Adrenal gland (tissue), 12 donors: Measurements from ENCODE around the gene EFNA1. TPM values are rescaled to one million over a fixed set of nuclear protein-coding genes. Genes with fewer than 3 reads are reported as not detected.

Experiments used
- DNase-seq, 7 donors: peaks; one replicate each; pipeline ENCODE4 v3.0.0-alpha.2; 2019 to 2020
- H3K27ac ChIP-seq, 5 donors: fragments of 200-600 bp; sonication (generic) in 4 of 5; 1 replicate in 3 of 5; 2 replicates in 2 of 5; pipeline versions ENCODE4 v1.5.1 to v1.8.0; 2016 to 2020; ENCODE audit warnings: mild to moderate bottlenecking in 1 of 5
- H3K27me3 ChIP-seq: fragments of 200-600 bp; 2 replicates; pipeline ENCODE4 v1.8.0; 2021
- H3K36me3 ChIP-seq, 2 donors: fragments of 200-600 bp; replicated peaks in 1 of 2; 1 replicate in 1 of 2; 2 replicates in 1 of 2; pipeline versions ENCODE4 v1.5.1 to v1.8.0; 2018 to 2022
- H3K4me1 ChIP-seq, 2 donors: fragments of 200-600 bp; replicated peaks in 1 of 2; 1 replicate in 1 of 2; 2 replicates in 1 of 2; pipeline versions ENCODE4 v1.5.1 to v1.8.0; 2018 to 2021
- H3K4me3 ChIP-seq, 4 donors: fragments of 200-600 bp; sonication (generic) in 3 of 4; one replicate each; pipeline ENCODE4 v1.5.1; 2016 to 2018
- H3K9me3 ChIP-seq, 3 donors: fragments of 200-600 bp; sonication (generic) in 1 of 3; replicated peaks in 1 of 3; 1 replicate in 2 of 3; 2 replicates in 1 of 3; pipeline versions ENCODE4 v1.5.1 to v1.8.0; 2016 to 2021
- CTCF ChIP-seq, 6 experiments: fragments of 450-650 bp in 4 of 6; fragments of 200-600 bp in 2 of 6; sonication (generic) in 1 of 6; IDR thresholded peaks; 1 replicate in 5 of 6; 2 replicates in 1 of 6; pipeline versions ENCODE4 v1.5.1 to v1.8.0; 2016 to 2021; ENCODE audit warnings: antibody characterized with exemption in 6 of 6, mild to moderate bottlenecking in 2 of 6, moderate library complexity in 1 of 6
- POLR2A ChIP-seq, 2 donors: fragments of 450-650 bp; IDR thresholded peaks; one replicate each; pipeline ENCODE4 v1.6.1; 2017; ENCODE audit warnings: antibody characterized with exemption in 2 of 2, mild to moderate bottlenecking in 2 of 2, moderate library complexity in 1 of 2
- WGBS, 4 donors: extraction: QIAGEN DNeasy Blood & Tissue Kit in 2 of 4; methylation state at CpG; one replicate each; pipeline versions ENCODE4 v1.1.5 to v1.1.7; 2013 to 2017; 5-methylcytosine and 5-hydroxymethylcytosine counted together
- intact Hi-C, 2 donors: fragments of 100-400 bp; cut with DNase I; formaldehyde crosslinking; loops; one replicate each; pipeline versions ENCODE4 v1.14.1 to v1.15.0; 2022 to 2023
- polyA plus RNA-seq, 3 donors: library from polyadenylated mRNA; stranded (reverse); fragments of 200-250 nt in 2 of 3; fragments of 350-450 nt in 1 of 3; fragmentation: Illumina TruSeq in 1 of 3; extraction: RNeasy Lipid Tissue Mini Kit (QIAGEN cat#74804) in 1 of 3; gene quantifications; one replicate each; pipeline ENCODE4 v1.2.3, GENCODE V29; 2013 to 2014
- total RNA-seq, 9 donors: library from RNA; depleted of rRNA in 4 of 9; stranded (reverse); fragments of >200 nt in 4 of 9; fragments of 120-200 nt in 1 of 9; fragmentation: NEBNext Ultra II Directional in 1 of 9; extraction: Animal tissue kit (Norgen Biotek cat#: 25700) in 1 of 9; gene quantifications; one replicate each; pipeline versions ENCODE4 v1.1.0 to v1.2.4, GENCODE V29; 2013 to 2023
- donor health status: healthy with polysubstance abuse.
- donor health status: Bipolar disorder and iron deficiency.
- donor health status: DM: yes; HTN: yes; CAD: no.
- donor health status: DM: no; HTN: no; CAD: no.
- donor health status: DM: no; HTN: no; CAD: no.
- donor health status: DM: yes; HTN: yes; CAD: no.

The EFNA1 gene
- total and polyA plus RNA-seq, 12 donors, result 6.6 to 49.7 (median 28.9) TPM

- Histone ChIP-seq H3K4me3 (peak overlapping the region in 2 of 4 donors; percentile 54 to 71), H3K36me3 (peaks cover 0 to 26% of the 10 kb centered on the region in 2 donors), H3K9me3 (no peaks in the 10 kb centered on the region), H3K27ac (peak overlapping the region; percentile 95 to 100 (median 99)), H3K4me1 (peaks cover 25 to 36% of the 10 kb centered on the region in 2 donors), H3K27me3 (no peaks in the 10 kb centered on the region)
- no peak for TF ChIP-seq CTCF (IDR thresholded peaks at IDR 0.05)
- TF ChIP-seq POLR2A (IDR thresholded peaks at IDR 0.05), result no peak
- DNase-seq, result no peak
- intact Hi-C loops, result no loop called here
- WGBS, 4 donors, result 28 to 49% (median 41%) methylated on average over 5 to 6 of the region's 6 CpGs
Observed at GRCh38 chr1:155136748-155137147, 9.1 kb downstream of the EFNA1 start.

- no peak for DNase-seq
- Histone ChIP-seq H3K36me3 (peaks cover 0 to 20% of the 10 kb centered on the region in 2 donors), H3K27ac (peak overlapping the region in 4 of 5 donors; percentile 95 to 100 (median 99)), H3K4me3 (no peak overlapping the region), H3K27me3 (no peaks in the 10 kb centered on the region), H3K4me1 (peaks cover 25 to 36% of the 10 kb centered on the region in 2 donors), H3K9me3 (no peaks in the 10 kb centered on the region)
- intact Hi-C loops, result no loop called here
- TF ChIP-seq POLR2A (IDR thresholded peaks at IDR 0.05), result no peak
- no peak for TF ChIP-seq CTCF (IDR thresholded peaks at IDR 0.05)
- WGBS, 4 donors, result 82 to 93% (median 88%) methylated on average over 6 of the region's 6 CpGs
Observed at GRCh38 chr1:155137154-155137949, 9.7 kb downstream of the EFNA1 start.

GRCh38 chr1:155139895-155140629, 12.4 kb downstream of the EFNA1 start, which contains the start of gene DPM3:
Gene DPM3 (minus strand): TSS chr1:155140531. CDS start chr1:155140240, 291 bp downstream.
- Histone ChIP-seq H3K4me1 (peaks cover 20 to 26% of the 10 kb centered on the region in 2 donors), H3K9me3 (no peaks in the 10 kb centered on the region), H3K27me3 (no peaks in the 10 kb centered on the region), H3K36me3 (no peaks in the 10 kb centered on the region), H3K4me3 (peak within 1 kb of the TSS; percentile 44 to 87 (median 64)), H3K27ac (peak within 1 kb of the TSS; percentile 71 to 95 (median 94))
- 0 to 1% (median 0%) methylated on average over 31 to 42 of the region's 42 CpGs for WGBS, 4 donors
- TF ChIP-seq CTCF (IDR thresholded peaks at IDR 0.05) (peak in 1 of 6 experiments; percentile 11), POLR2A (IDR thresholded peaks at IDR 0.05) (peak; percentile 27 to 65)
- intact Hi-C loops, result no loop called here
- DNase-seq, result peak; percentile 86 to 94 (median 90)

GRCh38 chr1:155140630-155140953, 12.9 kb downstream of the EFNA1 start:
- DNase-seq, result no peak
- H3K9me3 ChIP-seq, result no peaks in the 10 kb centered on the region
- TF ChIP-seq POLR2A (IDR thresholded peaks at IDR 0.05), result no peak
- TF ChIP-seq CTCF (IDR thresholded peaks at IDR 0.05), result no peak
- peak overlapping the region in 3 of 5 donors; percentile 94 to 95 (median 95) for H3K27ac ChIP-seq
- intact Hi-C loops, result no loop called here
- H3K27me3 ChIP-seq, result no peaks in the 10 kb centered on the region
- H3K4me3 ChIP-seq, result peak overlapping the region in 2 of 4 donors; percentile 67 to 87
- no peaks in the 10 kb centered on the region for H3K36me3 ChIP-seq
- peaks cover 20 to 26% of the 10 kb centered on the region in 2 donors for H3K4me1 ChIP-seq
- WGBS, 4 donors, result 3 to 6% (median 4%) methylated on average over 11 of the region's 11 CpGs
